ENCODE results near the gene RBM44.

The RBM44 gene

GRCh38 chr2:237873421-237873831, 74.8 kb downstream of the RBM44 start:
- no peaks in the 10 kb centered on the region for H3K36me3 ChIP-seq (ENCODE audit: control insufficient read depth in 2 of 2, insufficient read depth in 1 of 2, low read length in 2 of 2)
- H3K4me1 ChIP-seq (ENCODE audit: control insufficient read depth, insufficient read depth, low read length) = no peaks in the 10 kb centered on the region
- POLR2A ChIA-PET = no interaction called here
- no peaks in the 10 kb centered on the region for H3K9me3 ChIP-seq (ENCODE audit: control insufficient read depth, insufficient read depth, low read depth, low read length)
- CTCF ChIA-PET = interaction anchor here (0.6 kb wide), 1 partner anchor 38 kb away, joined by 3 read pairs; no protein-coding TSS in a partner anchor
- no peak overlapping the region for H3K27ac ChIP-seq (ENCODE audit: extremely low read depth, low read depth, low read length)
- TF ChIP-seq ZNF510 (tag by site-specific recombination; IDR thresholded peaks at IDR 0.05; ENCODE audit: insufficient replicate concordance) (no peak), ZNF311 (tag by site-specific recombination; IDR thresholded peaks at IDR 0.05; ENCODE audit: borderline replicate concordance) (no peak), HIC1 (tag by site-specific recombination; IDR thresholded peaks at IDR 0.05) (no peak), ZNF114 (tag by site-specific recombination; IDR thresholded peaks at IDR 0.05) (no peak), MYNN (tag by site-specific recombination; IDR thresholded peaks at IDR 0.05; ENCODE audit: borderline replicate concordance) (no peak), YY2 (tag by site-specific recombination; IDR thresholded peaks at IDR 0.05) (no peak), ZNF768 (tag by site-specific recombination; IDR thresholded peaks at IDR 0.05) (no peak), PRDM4 (tag by site-specific recombination; IDR thresholded peaks at IDR 0.05) (no peak), ZNF174 (tag by site-specific recombination; IDR thresholded peaks at IDR 0.05) (no peak), ZNF274 (IDR thresholded peaks at IDR 0.05; ENCODE audit: low read length) (no peak), ZNF274 (tag by site-specific recombination; IDR thresholded peaks at IDR 0.05; ENCODE audit: borderline replicate concordance) (no peak), ZNF544 (tag by site-specific recombination; IDR thresholded peaks at IDR 0.05) (no peak), ZNF549 (tag by site-specific recombination; IDR thresholded peaks at IDR 0.05) (no peak), ZNF404 (tag by site-specific recombination; IDR thresholded peaks at IDR 0.05) (no peak)
- no peak overlapping the region for H3K4me3 ChIP-seq (ENCODE audit: low read depth, low read length)

- H3K36me3 ChIP-seq (ENCODE audit: control insufficient read depth in 2 of 2, insufficient read depth in 1 of 2, low read length in 2 of 2) = no peaks in the 10 kb centered on the region
- TF ChIP-seq KLF1 (tag by site-specific recombination; IDR thresholded peaks at IDR 0.05) = no peak
- no peak for TF ChIP-seq PRDM2 (tag by site-specific recombination; IDR thresholded peaks at IDR 0.05; ENCODE audit: borderline replicate concordance)
- TF ChIP-seq ELK4 (IDR thresholded peaks at IDR 0.05; ENCODE audit: borderline replicate concordance, low read depth, low read length) = no peak
- no peak for TF ChIP-seq ZNF416 (tag by site-specific recombination; IDR thresholded peaks at IDR 0.05)
- TF ChIP-seq ZNF561 (tag by site-specific recombination; IDR thresholded peaks at IDR 0.05; ENCODE audit: borderline replicate concordance) = no peak
- no peak overlapping the region for H3K27ac ChIP-seq (ENCODE audit: extremely low read depth, low read depth, low read length)
- no peaks in the 10 kb centered on the region for H3K9me3 ChIP-seq (ENCODE audit: control insufficient read depth, insufficient read depth, low read depth, low read length)
- H3K4me3 ChIP-seq (ENCODE audit: low read depth, low read length) = no peak overlapping the region
- H3K4me1 ChIP-seq (ENCODE audit: control insufficient read depth, insufficient read depth, low read length) = no peaks in the 10 kb centered on the region
- ChIA-PET CTCF (no interaction called here), POLR2A (no interaction called here)
Measured at GRCh38 chr2:237873897-237874551, 75.4 kb downstream of the RBM44 start.

Measured in HEK293 (cell line).